HL-60 (cell line): ENCODE results near the gene STK33.

Experiments used
- DNase-seq, 2 experiments: peaks; one replicate each; pipeline ENCODE4 v3.0.0-alpha.2; 2010 to 2020; ENCODE audit warnings: low read depth in 1 of 2, low spot score in 1 of 2
- H3K27ac ChIP-seq: fragments of 250-450 bp; sonication (Bioruptor Pico); replicated peaks from 2 replicates; pipeline ENCODE4 v1.5.1; 2020; ENCODE audit warnings: mild to moderate bottlenecking, moderate library complexity
- H3K27me3 ChIP-seq: fragments of 250-450 bp; sonication (Bioruptor Pico); 2 replicates; pipeline ENCODE4 v1.5.1; 2021; ENCODE audit warnings: mild to moderate bottlenecking, moderate library complexity; ENCODE audit not compliant: insufficient read depth, poor library complexity, severe bottlenecking
- H3K4me3 ChIP-seq: replicated peaks from 2 replicates; pipeline ENCODE4 v1.5.1; 2011; ENCODE audit warnings: mild to moderate bottlenecking, control low read depth, low read length; ENCODE audit not compliant: insufficient read depth
- GABPA ChIP-seq: IDR thresholded peaks from 2 replicates; pipeline ENCODE4 v1.6.1; 2012; ENCODE audit warnings: low read depth
- POLR2AphosphoS5 ChIP-seq: IDR thresholded peaks from 2 replicates; pipeline ENCODE4 v1.6.1; 2012; ENCODE audit warnings: low read depth
- SPI1 ChIP-seq: IDR thresholded peaks from 2 replicates; pipeline ENCODE4 v1.6.1; 2012; ENCODE audit warnings: low read depth, mild to moderate bottlenecking, borderline replicate concordance
- TF ChIP-seq, protein P1 (sequence below): IDR thresholded peaks from 2 replicates; pipeline ENCODE4 v1.6.1; 2012; ENCODE audit warnings: low read depth; ENCODE audit not compliant: insufficient replicate concordance
- TF ChIP-seq, protein P2 (sequence below): IDR thresholded peaks from one replicate; pipeline ENCODE4 v1.5.1; 2011; ENCODE audit warnings: low read length, control low read depth, inconsistent platforms; ENCODE audit not compliant: insufficient read depth

The STK33 gene

DNA sequence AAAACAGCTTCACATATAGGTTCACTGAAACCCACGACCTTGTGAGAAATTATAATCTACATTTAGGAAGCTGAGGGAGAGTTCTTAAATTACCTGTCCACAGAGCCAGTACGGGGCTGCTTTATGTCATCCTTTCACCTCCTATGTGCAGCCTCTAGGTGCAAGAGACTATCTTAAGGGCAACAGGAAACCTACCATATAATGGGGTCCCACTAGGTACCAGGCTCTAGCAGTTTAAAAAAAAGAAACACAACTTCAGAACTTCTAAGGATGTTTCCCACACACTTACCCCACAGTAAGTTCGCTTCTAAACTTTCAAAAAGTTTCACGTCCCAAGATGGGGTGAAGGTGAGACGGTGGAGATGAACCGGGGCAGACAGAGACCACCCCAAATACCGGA is 573 bp downstream of the STK33 start:
- TF ChIP-seq SPI1 = no peak
- Histone ChIP-seq H3K27ac (no peak overlapping the region), H3K4me3 (peak overlapping the region; percentile 77), H3K27me3 (no peaks in the 10 kb centered on the region)
- DNase-seq = no peak

DNA sequence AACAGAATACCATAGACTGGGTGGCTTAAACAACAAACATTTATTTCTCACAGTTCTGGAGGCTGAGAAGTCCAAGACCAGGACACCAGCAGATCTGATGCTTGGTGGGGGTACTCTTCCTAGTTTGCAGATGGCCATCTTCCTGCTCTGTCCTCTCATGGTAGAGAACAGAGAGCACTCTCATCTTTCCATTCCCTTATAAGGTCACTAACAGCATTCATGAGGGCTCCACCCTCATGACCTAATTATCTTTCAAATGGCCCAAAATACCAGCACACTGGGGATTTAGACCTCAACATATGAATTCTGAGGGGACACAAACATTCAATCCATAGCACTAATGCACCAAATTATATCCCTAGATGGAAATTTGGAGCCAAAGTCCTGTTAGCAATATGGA is 6.1 kb downstream of the STK33 start:
- Histone ChIP-seq H3K4me3 (no peak overlapping the region), H3K27ac (no peak overlapping the region), H3K27me3 (no peaks in the 10 kb centered on the region)
- TF ChIP-seq, protein P1, sequence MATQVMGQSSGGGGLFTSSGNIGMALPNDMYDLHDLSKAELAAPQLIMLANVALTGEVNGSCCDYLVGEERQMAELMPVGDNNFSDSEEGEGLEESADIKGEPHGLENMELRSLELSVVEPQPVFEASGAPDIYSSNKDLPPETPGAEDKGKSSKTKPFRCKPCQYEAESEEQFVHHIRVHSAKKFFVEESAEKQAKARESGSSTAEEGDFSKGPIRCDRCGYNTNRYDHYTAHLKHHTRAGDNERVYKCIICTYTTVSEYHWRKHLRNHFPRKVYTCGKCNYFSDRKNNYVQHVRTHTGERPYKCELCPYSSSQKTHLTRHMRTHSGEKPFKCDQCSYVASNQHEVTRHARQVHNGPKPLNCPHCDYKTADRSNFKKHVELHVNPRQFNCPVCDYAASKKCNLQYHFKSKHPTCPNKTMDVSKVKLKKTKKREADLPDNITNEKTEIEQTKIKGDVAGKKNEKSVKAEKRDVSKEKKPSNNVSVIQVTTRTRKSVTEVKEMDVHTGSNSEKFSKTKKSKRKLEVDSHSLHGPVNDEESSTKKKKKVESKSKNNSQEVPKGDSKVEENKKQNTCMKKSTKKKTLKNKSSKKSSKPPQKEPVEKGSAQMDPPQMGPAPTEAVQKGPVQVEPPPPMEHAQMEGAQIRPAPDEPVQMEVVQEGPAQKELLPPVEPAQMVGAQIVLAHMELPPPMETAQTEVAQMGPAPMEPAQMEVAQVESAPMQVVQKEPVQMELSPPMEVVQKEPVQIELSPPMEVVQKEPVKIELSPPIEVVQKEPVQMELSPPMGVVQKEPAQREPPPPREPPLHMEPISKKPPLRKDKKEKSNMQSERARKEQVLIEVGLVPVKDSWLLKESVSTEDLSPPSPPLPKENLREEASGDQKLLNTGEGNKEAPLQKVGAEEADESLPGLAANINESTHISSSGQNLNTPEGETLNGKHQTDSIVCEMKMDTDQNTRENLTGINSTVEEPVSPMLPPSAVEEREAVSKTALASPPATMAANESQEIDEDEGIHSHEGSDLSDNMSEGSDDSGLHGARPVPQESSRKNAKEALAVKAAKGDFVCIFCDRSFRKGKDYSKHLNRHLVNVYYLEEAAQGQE = no peak
- TF ChIP-seq, protein P2, sequence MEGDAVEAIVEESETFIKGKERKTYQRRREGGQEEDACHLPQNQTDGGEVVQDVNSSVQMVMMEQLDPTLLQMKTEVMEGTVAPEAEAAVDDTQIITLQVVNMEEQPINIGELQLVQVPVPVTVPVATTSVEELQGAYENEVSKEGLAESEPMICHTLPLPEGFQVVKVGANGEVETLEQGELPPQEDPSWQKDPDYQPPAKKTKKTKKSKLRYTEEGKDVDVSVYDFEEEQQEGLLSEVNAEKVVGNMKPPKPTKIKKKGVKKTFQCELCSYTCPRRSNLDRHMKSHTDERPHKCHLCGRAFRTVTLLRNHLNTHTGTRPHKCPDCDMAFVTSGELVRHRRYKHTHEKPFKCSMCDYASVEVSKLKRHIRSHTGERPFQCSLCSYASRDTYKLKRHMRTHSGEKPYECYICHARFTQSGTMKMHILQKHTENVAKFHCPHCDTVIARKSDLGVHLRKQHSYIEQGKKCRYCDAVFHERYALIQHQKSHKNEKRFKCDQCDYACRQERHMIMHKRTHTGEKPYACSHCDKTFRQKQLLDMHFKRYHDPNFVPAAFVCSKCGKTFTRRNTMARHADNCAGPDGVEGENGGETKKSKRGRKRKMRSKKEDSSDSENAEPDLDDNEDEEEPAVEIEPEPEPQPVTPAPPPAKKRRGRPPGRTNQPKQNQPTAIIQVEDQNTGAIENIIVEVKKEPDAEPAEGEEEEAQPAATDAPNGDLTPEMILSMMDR = no peak
- TF ChIP-seq POLR2AphosphoS5 (no peak), SPI1 (no peak), GABPA (no peak)
- no peak for DNase-seq

DNA sequence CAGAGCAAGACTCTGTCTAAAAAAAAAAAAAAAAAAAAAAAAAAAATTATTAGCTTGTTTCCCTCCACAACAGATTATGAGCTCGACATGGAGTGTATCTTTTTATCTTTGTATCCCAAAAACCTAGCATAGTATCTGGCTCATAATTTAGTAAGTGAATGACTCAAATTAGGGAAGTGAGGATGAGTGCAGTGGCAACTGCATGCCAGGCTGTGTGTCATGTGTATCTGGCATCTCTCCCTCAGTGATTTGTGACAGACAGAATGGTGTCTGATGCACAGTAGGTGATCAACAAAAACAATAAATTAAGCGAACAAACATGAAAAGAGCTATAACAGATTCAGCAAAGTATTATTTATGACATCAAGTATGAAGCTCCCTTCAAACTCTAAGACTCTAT is 7.2 kb downstream of the STK33 start:
- no peak overlapping the region for H3K27ac ChIP-seq

GRCh38 chr11:8586184-8586583 is 7.8 kb downstream of the STK33 start:
- Histone ChIP-seq H3K27me3 (no peaks in the 10 kb centered on the region), H3K4me3 (no peak overlapping the region), H3K27ac (no peak overlapping the region)
- TF ChIP-seq, protein P2 = no peak
- TF ChIP-seq POLR2AphosphoS5 = no peak
- TF ChIP-seq SPI1 = peak; percentile 70; the same call in 1 of the 2 replicates
- TF ChIP-seq GABPA = no peak
- TF ChIP-seq, protein P1 = no peak
- DNase-seq = peak; percentile 12 to 73

More for the DNA sequence above, 7.2 kb downstream of the STK33 start:
- TF ChIP-seq SPI1 = peak; percentile 82
- TF ChIP-seq, protein P1 = no peak
- DNase-seq = no peak
- Histone ChIP-seq H3K27me3 (no peaks in the 10 kb centered on the region), H3K4me3 (no peak overlapping the region)
